LNCaP clone FGC (cell line): ENCODE results near the gene UCN.

ENCODE experiments used
- DNase-seq: peaks from one replicate; pipeline ENCODE4 v3.0.0-alpha.2; 2011; ENCODE audit warnings: low read depth
- H3K4me3 ChIP-seq: 2 replicates; pipeline ENCODE4 v1.5.1; 2011; ENCODE audit warnings: mild to moderate bottlenecking, low read depth, low read length, control low read depth
- CTCF ChIP-seq: IDR thresholded peaks from 2 replicates; pipeline ENCODE4 v1.5.1; 2012; ENCODE audit warnings: mild to moderate bottlenecking; ENCODE audit not compliant: control insufficient read depth, insufficient read depth; ENCODE audit errors: extremely low read depth

The UCN gene

DNA sequence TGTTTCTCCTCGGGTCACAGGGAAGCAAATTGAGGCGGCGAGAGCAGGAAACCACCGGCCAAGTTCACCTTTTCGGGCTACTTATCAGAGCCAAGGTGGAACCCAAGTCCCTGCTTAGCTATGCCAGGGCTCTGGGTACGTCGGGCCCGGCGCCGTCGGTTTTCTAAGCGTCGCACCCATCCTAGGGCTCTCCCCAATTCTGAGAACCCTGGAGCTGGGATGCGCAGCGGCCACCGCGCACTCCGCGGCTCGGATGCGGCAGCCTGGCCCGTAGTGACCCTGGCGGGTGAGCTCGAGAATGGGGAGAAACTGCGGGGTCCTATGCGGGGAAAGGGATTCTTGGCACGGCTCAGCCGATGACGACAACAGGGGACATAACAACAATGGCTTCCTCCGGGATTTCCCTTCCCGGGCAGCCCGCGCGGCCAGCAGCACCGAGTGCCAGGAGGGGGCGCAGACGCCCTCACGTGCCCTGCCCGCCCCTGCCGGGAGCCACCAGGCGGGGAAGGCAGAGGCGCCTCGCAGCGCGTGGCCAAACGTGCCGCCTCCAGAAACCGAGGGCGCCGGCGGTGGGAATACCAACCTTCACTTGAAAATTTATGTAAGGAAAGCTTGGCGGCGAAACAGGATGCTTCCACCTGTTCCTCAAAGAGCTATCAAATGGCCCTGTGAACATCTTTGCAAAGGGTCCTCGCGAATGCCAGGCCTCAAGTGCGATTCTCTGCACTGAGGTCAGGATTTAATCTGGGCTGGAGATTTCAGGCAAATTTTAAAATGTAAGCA lies 43.3 kb downstream of the UCN start:
- no peak overlapping the region for H3K4me3 ChIP-seq
- no peak for DNase-seq
- TF ChIP-seq CTCF = no peak

DNA sequence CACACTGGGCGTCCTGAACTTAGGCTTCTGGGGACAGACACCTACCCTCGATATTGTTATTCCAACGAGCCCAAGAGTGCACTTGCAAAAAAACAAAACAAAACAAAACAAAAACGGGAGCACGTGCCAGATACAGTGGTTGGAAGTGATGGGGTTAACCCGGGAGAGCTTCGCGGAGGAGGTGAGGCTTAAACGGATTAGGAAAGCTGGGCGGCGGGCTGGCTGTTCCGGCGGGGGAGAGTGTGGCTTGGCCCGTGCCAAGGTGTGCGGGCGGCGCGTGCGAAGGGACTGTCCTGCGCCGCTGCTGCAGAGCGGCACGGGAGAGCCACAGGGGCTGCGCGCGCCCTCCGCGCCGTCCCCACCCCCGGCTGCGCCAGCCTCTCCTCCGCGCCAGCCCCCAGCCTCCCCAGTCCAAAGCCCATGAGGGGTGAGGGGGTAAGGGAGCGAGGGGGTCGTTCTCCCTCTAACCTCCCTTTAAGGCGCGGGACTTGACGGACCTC lies 43.9 kb downstream of the UCN start:
- no peak overlapping the region for H3K4me3 ChIP-seq

GRCh38 chr2:27263287-27264252 lies 44.7 kb downstream of the UCN start:
- no peak for TF ChIP-seq CTCF
- no peak for DNase-seq
- H3K4me3 ChIP-seq = peak overlapping the region; percentile 43

More for the DNA sequence above, 43.9 kb downstream of the UCN start:
- no peak for DNase-seq
- TF ChIP-seq CTCF = no peak

GRCh38 chr2:27262379-27263286 lies 45.6 kb downstream of the UCN start, which contains the start of gene SLC30A3:
Gene SLC30A3 (minus strand): TSS chr2:27263047. CDS start chr2:27262906, 141 bp downstream.
- TF ChIP-seq CTCF = no peak
- no peak for DNase-seq
- peak within 1 kb of the TSS; percentile 43 for H3K4me3 ChIP-seq

- DNase-seq = no peak
- no peak for TF ChIP-seq CTCF
- no peak overlapping the region for H3K4me3 ChIP-seq
Observed at GRCh38 chr2:27261926-27262298, 46.3 kb downstream of the UCN start.
